ENCODE data around the gene CDKAL1.

DNA sequence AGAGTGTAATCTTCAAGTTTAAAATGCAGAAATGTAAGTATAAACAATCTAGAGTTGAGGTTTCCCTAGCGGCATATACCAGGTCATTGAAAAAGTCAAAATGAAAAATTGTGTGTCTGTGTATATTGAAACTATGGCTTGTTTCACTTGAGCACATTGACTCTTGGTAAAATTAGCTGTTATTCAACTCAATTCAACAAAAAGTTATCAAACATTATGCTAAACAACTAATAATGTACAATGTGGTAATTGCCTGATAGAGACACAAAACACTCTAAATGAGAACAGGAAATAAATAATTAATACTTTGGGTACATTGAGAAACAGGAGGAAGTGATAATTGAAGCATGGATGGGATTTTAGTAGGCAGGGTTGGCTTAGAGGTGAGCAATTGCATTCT, 444.8 kb downstream of the CDKAL1 start:
- TF ChIP-seq CSDC2 (CRISPR knock-in tag; IDR thresholded peaks at IDR 0.05) = no peak
- TF ChIP-seq, protein P1, sequence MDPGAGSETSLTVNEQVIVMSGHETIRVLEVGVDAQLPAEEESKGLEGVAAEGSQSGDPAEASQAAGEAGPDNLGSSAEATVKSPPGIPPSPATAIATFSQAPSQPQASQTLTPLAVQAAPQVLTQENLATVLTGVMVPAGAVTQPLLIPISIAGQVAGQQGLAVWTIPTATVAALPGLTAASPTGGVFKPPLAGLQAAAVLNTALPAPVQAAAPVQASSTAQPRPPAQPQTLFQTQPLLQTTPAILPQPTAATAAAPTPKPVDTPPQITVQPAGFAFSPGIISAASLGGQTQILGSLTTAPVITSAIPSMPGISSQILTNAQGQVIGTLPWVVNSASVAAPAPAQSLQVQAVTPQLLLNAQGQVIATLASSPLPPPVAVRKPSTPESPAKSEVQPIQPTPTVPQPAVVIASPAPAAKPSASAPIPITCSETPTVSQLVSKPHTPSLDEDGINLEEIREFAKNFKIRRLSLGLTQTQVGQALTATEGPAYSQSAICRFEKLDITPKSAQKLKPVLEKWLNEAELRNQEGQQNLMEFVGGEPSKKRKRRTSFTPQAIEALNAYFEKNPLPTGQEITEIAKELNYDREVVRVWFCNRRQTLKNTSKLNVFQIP (CRISPR knock-in tag; IDR thresholded peaks at IDR 0.05; ENCODE audit: borderline replicate concordance, low read depth) = no peak
- no peak for TF ChIP-seq ZNF70 (CRISPR knock-in tag; IDR thresholded peaks at IDR 0.05)
- TF ChIP-seq ARNTL (CRISPR knock-in tag; IDR thresholded peaks at IDR 0.05; ENCODE audit: borderline replicate concordance, low read depth) = no peak
- no peak for TF ChIP-seq RARB (CRISPR knock-in tag; IDR thresholded peaks at IDR 0.05)
- TF ChIP-seq, protein P2, sequence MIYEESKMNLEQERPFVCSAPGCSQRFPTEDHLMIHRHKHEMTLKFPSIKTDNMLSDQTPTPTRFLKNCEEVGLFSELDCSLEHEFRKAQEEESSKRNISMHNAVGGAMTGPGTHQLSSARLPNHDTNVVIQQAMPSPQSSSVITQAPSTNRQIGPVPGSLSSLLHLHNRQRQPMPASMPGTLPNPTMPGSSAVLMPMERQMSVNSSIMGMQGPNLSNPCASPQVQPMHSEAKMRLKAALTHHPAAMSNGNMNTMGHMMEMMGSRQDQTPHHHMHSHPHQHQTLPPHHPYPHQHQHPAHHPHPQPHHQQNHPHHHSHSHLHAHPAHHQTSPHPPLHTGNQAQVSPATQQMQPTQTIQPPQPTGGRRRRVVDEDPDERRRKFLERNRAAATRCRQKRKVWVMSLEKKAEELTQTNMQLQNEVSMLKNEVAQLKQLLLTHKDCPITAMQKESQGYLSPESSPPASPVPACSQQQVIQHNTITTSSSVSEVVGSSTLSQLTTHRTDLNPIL (CRISPR knock-in tag; IDR thresholded peaks at IDR 0.05; ENCODE audit: low read depth) = no peak
- no peak for TF ChIP-seq TCF4 (CRISPR knock-in tag; IDR thresholded peaks at IDR 0.05; ENCODE audit: borderline replicate concordance)

Measured in SK-N-SH treated with all-trans-retinoic acid at 6 μM for 48 hours (cell line).